Measurements from ENCODE around the gene PPP2R1A. TPM values are rescaled to one million over a fixed set of nuclear protein-coding genes. Genes with fewer than 3 reads are reported as not detected.
A peak's percentile ranks its signal among the peaks of the same experiment; 100 is the strongest.

Gene PPP2R1A
- total and polyA plus RNA-seq, 2 of the 13 experiments (the other 11 are each of a cell fraction or from before 2014, with no cell fraction given): 86.7 to 130 TPM

GRCh38 chr19:52227196-52227940 is 37.5 kb downstream of the PPP2R1A start:
- Histone ChIP-seq H3K4me2 (ENCODE audit: low read depth, low read length) (no peak overlapping the region), H3K9me3 (ENCODE audit: low read length) (no peaks in the 10 kb centered on the region), H3K9ac (ENCODE audit: insufficient read depth, low read depth, low read length) (no peak overlapping the region), H4K20me1 (ENCODE audit: insufficient read depth, low read length) (no peaks in the 10 kb centered on the region), H3K4me3 (replicated peaks in 1 of 3; ENCODE audit: insufficient read depth in 1 of 3, low read depth in 2 of 3, low read length in 3 of 3) (no peak overlapping the region), H3K36me3 (replicated peaks in 1 of 2; ENCODE audit: control insufficient read depth in 1 of 2, insufficient read depth in 2 of 2, low read length in 2 of 2) (peaks cover 16 to 60% of the 10 kb centered on the region in 2 experiments), H3K4me1 (ENCODE audit: insufficient read depth, low read length) (no peaks in the 10 kb centered on the region), H3K79me2 (ENCODE audit: insufficient read depth, low read length) (no peaks in the 10 kb centered on the region), H3K27me3 (ENCODE audit: control insufficient read depth in 1 of 2, insufficient read depth in 2 of 2, low read length in 2 of 2) (no peaks in the 10 kb centered on the region), H2AFZ (ENCODE audit: low read length) (no peak overlapping the region), H3K27ac (ENCODE audit: extremely low read length, insufficient read depth, low read length) (no peak overlapping the region)
- ATAC-seq (no peak), DNase-seq (ENCODE audit: low spot score) (no peak), FAIRE-seq (no peak)
- no peak for TF ChIP-seq GMEB1 (CRISPR knock-in tag; IDR thresholded peaks at IDR 0.05; ENCODE audit: borderline replicate concordance)
- TF ChIP-seq RORA (CRISPR knock-in tag; IDR thresholded peaks at IDR 0.05): no peak
- no peak for TF ChIP-seq MAFK (conservative IDR thresholded peaks at IDR 0.05 in 1 of 2, IDR thresholded peaks at IDR 0.05 in 1 of 2; ENCODE audit: low read length in 2 of 2)
- TF ChIP-seq MXD4 (CRISPR knock-in tag; IDR thresholded peaks at IDR 0.05): no peak
- 98% methylated on average over 10 of the region's 10 CpGs for WGBS (ENCODE audit: low lambda C conversion rate)
- in situ Hi-C loops (cut with HindIII; ENCODE audit: extremely low pct_ligation_motif_present, low pct_unique_long_range_greater_than_20kb): no loop called here
- ChIA-PET CTCF (ENCODE audit: low intra/inter-chr PET ratio, low total read pairs) (no interaction called here), POLR2A (no interaction called here)
- TSS peak; percentile 32 for BruUV-seq (replicated peaks)
- intact Hi-C loops (cut with micrococcal nuclease; ENCODE audit: unreplicated experiment): no loop called here

GRCh38 chr19:52227980-52228379 is 38.1 kb downstream of the PPP2R1A start:
- peaks cover 15 to 54% of the 10 kb centered on the region in 2 experiments for H3K36me3 ChIP-seq (replicated peaks in 1 of 2; ENCODE audit: control insufficient read depth in 1 of 2, insufficient read depth in 2 of 2, low read length in 2 of 2)
- no peaks in the 10 kb centered on the region for H3K27me3 ChIP-seq (ENCODE audit: control insufficient read depth in 1 of 2, insufficient read depth in 2 of 2, low read length in 2 of 2)
- H3K79me2 ChIP-seq (ENCODE audit: insufficient read depth, low read length): no peaks in the 10 kb centered on the region
- POLR2A ChIA-PET: no interaction called here
- TF ChIP-seq POLR2G (IDR thresholded peaks at IDR 0.05; ENCODE audit: low read depth, low read length): no peak
- 0 out of 4 replicates have a peak, but pooled peaks of 1 of the 2 experiments have one; percentile 14 for TF ChIP-seq POLR2A (IDR thresholded peaks at IDR 0.05; ENCODE audit: insufficient read depth in 1 of 2, low read depth in 2 of 2, low read length in 2 of 2)
- TF ChIP-seq MED13 (CRISPR knock-in tag; IDR thresholded peaks at IDR 0.05): no peak
- no peak overlapping the region for H2AFZ ChIP-seq (ENCODE audit: low read length)
- H4K20me1 ChIP-seq (ENCODE audit: insufficient read depth, low read length): no peaks in the 10 kb centered on the region
- DNase-seq (ENCODE audit: low spot score) (no peak), FAIRE-seq (no peak), ATAC-seq (no peak)
- intact Hi-C loops (cut with micrococcal nuclease; ENCODE audit: unreplicated experiment) (no loop called here), in situ Hi-C loops (cut with HindIII; ENCODE audit: extremely low pct_ligation_motif_present, low pct_unique_long_range_greater_than_20kb) (no loop called here)
- H3K4me3 ChIP-seq (replicated peaks in 1 of 3; ENCODE audit: insufficient read depth in 1 of 3, low read depth in 2 of 3, low read length in 3 of 3): no peak overlapping the region
- no peak overlapping the region for H3K27ac ChIP-seq (ENCODE audit: extremely low read length, insufficient read depth, low read length)
- 98% methylated on average over 5 of the region's 5 CpGs for WGBS (ENCODE audit: low lambda C conversion rate)
- H3K9me3 ChIP-seq (ENCODE audit: low read length): no peaks in the 10 kb centered on the region
- H3K9ac ChIP-seq (ENCODE audit: insufficient read depth, low read depth, low read length): no peak overlapping the region
- BruUV-seq (replicated peaks): no TSS peak
- H3K4me1 ChIP-seq (ENCODE audit: insufficient read depth, low read length): no peaks in the 10 kb centered on the region
- H3K4me2 ChIP-seq (ENCODE audit: low read depth, low read length): no peak overlapping the region
- CTCF ChIA-PET (ENCODE audit: low intra/inter-chr PET ratio, low total read pairs): no interaction called here

Measured in HepG2 (cell line).